ENCODE data around the gene C2CD4B. TPM values are rescaled to one million over a fixed set of nuclear protein-coding genes. Genes with fewer than 3 reads are reported as not detected.

The C2CD4B gene
- total RNA-seq, 4 donors from 2014 or later, result 1.8 to 9.9 (median 3.5) TPM

GRCh38 chr15:62186578-62186977, 21.5 kb upstream of the C2CD4B start:
- Histone ChIP-seq H3K4me1 (no peaks in the 10 kb centered on the region), H3K36me3 (no peaks in the 10 kb centered on the region), H3K4me3 (no peak overlapping the region), H3K27ac (no peak overlapping the region), H3K9me3 (no peaks in the 10 kb centered on the region), H3K27me3 (no peaks in the 10 kb centered on the region)
- no peak for DNase-seq
- TF ChIP-seq CTCF (IDR thresholded peaks at IDR 0.05), result no peak
- no peak for TF ChIP-seq POLR2A (IDR thresholded peaks at IDR 0.05)

DNA sequence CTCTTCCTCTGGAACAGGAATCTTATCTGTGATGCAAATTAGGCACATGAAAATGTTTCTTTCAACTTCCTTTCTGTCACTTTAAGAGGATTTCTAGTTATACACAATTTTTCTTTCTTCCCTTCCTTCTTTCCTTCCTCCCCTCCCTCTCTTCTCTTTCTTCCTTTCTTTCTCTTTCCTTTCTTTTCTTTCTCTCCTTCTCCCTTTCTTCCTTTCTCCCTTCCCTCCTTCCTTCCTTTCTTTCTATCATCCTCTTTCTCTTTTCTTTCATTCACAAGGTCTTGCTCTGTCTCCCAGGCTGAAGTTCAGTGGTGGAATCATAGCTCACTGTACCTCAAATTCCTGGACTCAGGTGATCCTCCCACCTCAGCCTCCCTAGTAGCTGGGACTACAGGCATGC, 18.0 kb upstream of the C2CD4B start:
- Histone ChIP-seq H3K27me3 (no peaks in the 10 kb centered on the region), H3K4me1 (no peaks in the 10 kb centered on the region), H3K9me3 (no peaks in the 10 kb centered on the region), H3K4me3 (no peak overlapping the region), H3K36me3 (no peaks in the 10 kb centered on the region), H3K27ac (no peak overlapping the region)
- no peak for DNase-seq
- TF ChIP-seq CTCF (IDR thresholded peaks at IDR 0.05), result no peak
- no peak for TF ChIP-seq POLR2A (IDR thresholded peaks at IDR 0.05)

- Histone ChIP-seq H3K27ac (no peak overlapping the region), H3K4me3 (no peak overlapping the region), H3K9me3 (no peaks in the 10 kb centered on the region), H3K27me3 (no peaks in the 10 kb centered on the region), H3K36me3 (no peaks in the 10 kb centered on the region), H3K4me1 (no peaks in the 10 kb centered on the region)
- DNase-seq, result no peak
- TF ChIP-seq CTCF (IDR thresholded peaks at IDR 0.05) (no peak), POLR2A (IDR thresholded peaks at IDR 0.05) (no peak)
Observed at GRCh38 chr15:62173215-62173614, 8.1 kb upstream of the C2CD4B start.

- Histone ChIP-seq H3K4me1 (no peaks in the 10 kb centered on the region), H3K4me3 (no peak overlapping the region), H3K27ac (no peak overlapping the region), H3K9me3 (no peaks in the 10 kb centered on the region), H3K36me3 (no peaks in the 10 kb centered on the region), H3K27me3 (no peaks in the 10 kb centered on the region)
- no peak for DNase-seq
- TF ChIP-seq CTCF (IDR thresholded peaks at IDR 0.05) (no peak), POLR2A (IDR thresholded peaks at IDR 0.05) (no peak)
Observed at GRCh38 chr15:62171882-62172281, 6.8 kb upstream of the C2CD4B start.

- no peak overlapping the region for H3K27ac ChIP-seq
- TF ChIP-seq POLR2A (IDR thresholded peaks at IDR 0.05), result no peak
- TF ChIP-seq CTCF (IDR thresholded peaks at IDR 0.05), result no peak
- H3K9me3 ChIP-seq, result no peaks in the 10 kb centered on the region
- DNase-seq, result no peak
- no peaks in the 10 kb centered on the region for H3K27me3 ChIP-seq
- no peaks in the 10 kb centered on the region for H3K36me3 ChIP-seq
- peaks cover 0 to 6% (median 0%) of the 10 kb centered on the region in 4 donors for H3K4me1 ChIP-seq
- no peak overlapping the region for H3K4me3 ChIP-seq
Observed at GRCh38 chr15:62165793-62166375, 799 bp upstream of the C2CD4B start.

Data from Peyer's patch (tissue), 4 donors.